Measurements from ENCODE around the gene PRC1.

The PRC1 gene

GRCh38 chr15:90918835-90919234 lies 75.5 kb downstream of the PRC1 start:
- peaks cover 43% of the 10 kb centered on the region for H3K36me3 ChIP-seq (ENCODE audit: control insufficient read depth, insufficient read depth, low read length)
- H3K4me3 ChIP-seq (replicated peaks; ENCODE audit: low read depth, low read length) = no peak overlapping the region
- H3K27me3 ChIP-seq (replicated peaks; ENCODE audit: control insufficient read depth, insufficient read depth, low read length) = no peaks in the 10 kb centered on the region
- DNase-seq (ENCODE audit: extremely low read depth, insufficient read length) = no peak
- TF ChIP-seq CTCF (IDR thresholded peaks at IDR 0.05; ENCODE audit: insufficient read depth, low read length, poor library complexity, severe bottlenecking) = no peak

GRCh38 chr15:90918034-90918788 lies 76.1 kb downstream of the PRC1 start:
- Histone ChIP-seq H3K4me3 (replicated peaks; ENCODE audit: low read depth, low read length) (no peak overlapping the region), H3K36me3 (ENCODE audit: control insufficient read depth, insufficient read depth, low read length) (peaks cover 47% of the 10 kb centered on the region), H3K27me3 (replicated peaks; ENCODE audit: control insufficient read depth, insufficient read depth, low read length) (no peaks in the 10 kb centered on the region)
- no peak for DNase-seq (ENCODE audit: extremely low read depth, insufficient read length)
- TF ChIP-seq CTCF (IDR thresholded peaks at IDR 0.05; ENCODE audit: insufficient read depth, low read length, poor library complexity, severe bottlenecking) = no peak

- DNase-seq (ENCODE audit: extremely low read depth, insufficient read length) = no peak
- Histone ChIP-seq H3K4me3 (replicated peaks; ENCODE audit: low read depth, low read length) (no peak overlapping the region), H3K27me3 (replicated peaks; ENCODE audit: control insufficient read depth, insufficient read depth, low read length) (no peaks in the 10 kb centered on the region), H3K36me3 (ENCODE audit: control insufficient read depth, insufficient read depth, low read length) (peaks cover 52% of the 10 kb centered on the region)
- TF ChIP-seq CTCF (IDR thresholded peaks at IDR 0.05; ENCODE audit: insufficient read depth, low read length, poor library complexity, severe bottlenecking) = no peak
Measured at GRCh38 chr15:90917569-90917968, 76.8 kb downstream of the PRC1 start.

DNA sequence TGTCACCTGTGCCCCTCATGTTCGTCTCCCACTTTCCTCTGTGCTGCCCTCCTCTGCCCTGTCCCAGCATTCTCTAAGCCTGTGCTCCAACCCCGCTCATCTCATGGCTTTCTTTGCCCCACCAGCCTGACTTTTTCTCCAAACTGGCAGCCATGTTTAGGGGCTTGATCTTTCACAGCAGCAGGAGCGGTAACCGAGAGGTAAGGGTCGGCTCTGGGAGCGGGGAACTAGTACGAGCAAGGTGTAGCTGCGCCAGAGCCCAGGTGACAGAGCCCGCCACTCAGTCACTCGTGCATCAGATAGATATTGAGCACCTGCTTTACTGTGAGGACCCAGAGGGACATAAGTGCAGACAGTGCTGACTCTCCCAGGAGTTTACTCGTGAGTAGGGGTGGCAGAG lies 77.9 kb downstream of the PRC1 start:
- H3K4me3 ChIP-seq (replicated peaks; ENCODE audit: low read depth, low read length) = no peak overlapping the region
- H3K27me3 ChIP-seq (replicated peaks; ENCODE audit: control insufficient read depth, insufficient read depth, low read length) = no peaks in the 10 kb centered on the region
- TF ChIP-seq CTCF (IDR thresholded peaks at IDR 0.05; ENCODE audit: insufficient read depth, low read length, poor library complexity, severe bottlenecking) = no peak
- DNase-seq (ENCODE audit: extremely low read depth, insufficient read length) = no peak
- H3K36me3 ChIP-seq (ENCODE audit: control insufficient read depth, insufficient read depth, low read length) = peaks cover 60% of the 10 kb centered on the region
